GM23338 (cell line): ENCODE results near the gene RASSF1. TPM values are rescaled to one million over a fixed set of nuclear protein-coding genes. Genes with fewer than 3 reads are reported as not detected.
A peak's percentile ranks its signal among the peaks of the same experiment; 100 is the strongest.

Experiments used
- ATAC-seq: fragments of 200-7000 bp; cut with Tn5 transposase; 3 replicates; pipeline ENCODE4 v1.9.1; 2020
- DNase-seq: peaks from one replicate; pipeline ENCODE4 v3.0.0-alpha.2; 2015; ENCODE audit warnings: low spot score
- H2AFZ ChIP-seq: fragments of 200-600 bp; sonication (generic); 2 replicates; pipeline ENCODE4 v1.8.0; 2016; ENCODE audit warnings: antibody characterized with exemption, mild to moderate bottlenecking, moderate library complexity
- H3F3A ChIP-seq: fragments of 200-600 bp; sonication (generic); replicated peaks from 2 replicates; pipeline ENCODE4 v1.8.0; 2017; ENCODE audit warnings: antibody characterized with exemption, mixed run types, low read depth
- H3K27ac ChIP-seq: fragments of 200-600 bp; sonication (generic); 2 replicates; pipeline ENCODE4 v1.6.1; 2016; ENCODE audit warnings: low read depth
- H3K27me3 ChIP-seq: fragments of 200-600 bp; sonication (generic); 2 replicates; pipeline ENCODE4 v1.8.0; 2016; ENCODE audit warnings: mild to moderate bottlenecking, mixed run types, moderate library complexity; ENCODE audit not compliant: insufficient read depth
- H3K36me3 ChIP-seq: fragments of 200-600 bp; sonication (generic); 2 replicates; pipeline ENCODE4 v1.8.0; 2016; ENCODE audit warnings: mild to moderate bottlenecking; ENCODE audit not compliant: insufficient read depth
- H3K4me1 ChIP-seq: fragments of 200-600 bp; sonication (generic); 2 replicates; pipeline ENCODE4 v1.8.0; 2016; ENCODE audit warnings: mild to moderate bottlenecking, moderate library complexity; ENCODE audit not compliant: insufficient read depth
- H3K4me2 ChIP-seq: fragments of 200-600 bp; sonication (generic); 2 replicates; pipeline ENCODE4 v1.7.1; 2017; ENCODE audit warnings: mixed run types
- H3K4me3 ChIP-seq: fragments of 200-600 bp; sonication (generic); 2 replicates; pipeline ENCODE4 v1.6.1; 2016; ENCODE audit warnings: mixed run types
- H3K79me2 ChIP-seq: fragments of 200-600 bp; sonication (generic); replicated peaks from 2 replicates; pipeline ENCODE4 v1.8.0; 2017; ENCODE audit warnings: mild to moderate bottlenecking; ENCODE audit not compliant: insufficient read depth
- H3K9me2 ChIP-seq: fragments of 200-600 bp; sonication (generic); 2 replicates; pipeline ENCODE4 v1.8.0; 2017; ENCODE audit not compliant: insufficient read depth
- H4K20me1 ChIP-seq: fragments of 200-600 bp; sonication (generic); replicated peaks from 2 replicates; pipeline ENCODE4 v1.8.0; 2017; ENCODE audit warnings: mild to moderate bottlenecking; ENCODE audit not compliant: insufficient read depth
- H3K27ac Mint-ChIP-seq: 2 replicates; pipeline ENCODE4 v1.8.0; 2020; ENCODE audit warnings: inconsistent platforms, mild to moderate bottlenecking, moderate library complexity, mixed read lengths
- H3K27me3 Mint-ChIP-seq: 3 replicates; pipeline ENCODE4 v1.8.0; 2022; ENCODE audit warnings: low read depth, mild to moderate bottlenecking, moderate library complexity, mixed read lengths, inconsistent platforms; ENCODE audit not compliant: insufficient read depth, poor library complexity
- H3K36me3 Mint-ChIP-seq: 3 replicates; pipeline ENCODE4 v1.8.0; 2021; ENCODE audit warnings: low read depth, mild to moderate bottlenecking, inconsistent platforms, moderate library complexity, mixed read lengths
- H3K4me1 Mint-ChIP-seq: 3 replicates; pipeline ENCODE4 v1.8.0; 2020; ENCODE audit warnings: mild to moderate bottlenecking, inconsistent platforms, mixed read lengths
- H3K4me3 Mint-ChIP-seq: 3 replicates; pipeline ENCODE4 v1.8.0; 2021; ENCODE audit warnings: moderate library complexity, mild to moderate bottlenecking, inconsistent platforms, mixed read lengths
- H3K9me3 Mint-ChIP-seq: 3 replicates; pipeline ENCODE4 v1.8.0; 2020; ENCODE audit warnings: moderate library complexity, mild to moderate bottlenecking, inconsistent platforms, mixed read lengths
- CREB1 ChIP-seq: fragments of 250-450 bp; sonication (Bioruptor Pico); IDR thresholded peaks from 2 replicates; pipeline ENCODE4 v1.5.0; 2020; ENCODE audit warnings: low read depth, mild to moderate bottlenecking, moderate library complexity
- EZH2 ChIP-seq: fragments of 200-600 bp; sonication (generic); IDR thresholded peaks from one replicate; pipeline ENCODE4 v1.8.0; 2017; ENCODE audit warnings: antibody characterized with exemption, mild to moderate bottlenecking, low read depth; ENCODE audit not compliant: unreplicated experiment
- EZH2phosphoT487 ChIP-seq: fragments of 200-600 bp; sonication (generic); IDR thresholded peaks from one replicate; pipeline ENCODE4 v1.8.1; 2018; ENCODE audit warnings: antibody characterized with exemption; ENCODE audit not compliant: unreplicated experiment
- JUNB ChIP-seq: IDR thresholded peaks from one replicate; pipeline ENCODE4 v1.6.1; 2016; ENCODE audit warnings: antibody characterized with exemption; ENCODE audit not compliant: unreplicated experiment
- NANOG ChIP-seq: IDR thresholded peaks from 2 replicates; pipeline ENCODE4 v1.6.1; 2016; ENCODE audit warnings: antibody characterized with exemption, borderline replicate concordance
- POLR2AphosphoS5 ChIP-seq: IDR thresholded peaks from 2 replicates; pipeline ENCODE4 v1.6.1; 2016; ENCODE audit warnings: antibody characterized with exemption, low read depth
- STAT1 ChIP-seq: IDR thresholded peaks from one replicate; pipeline ENCODE4 v1.6.1; 2016; ENCODE audit warnings: antibody characterized with exemption; ENCODE audit not compliant: unreplicated experiment
- ZNF114 ChIP-seq: fragments of 250-450 bp; sonication (Bioruptor Pico); IDR thresholded peaks from 2 replicates; pipeline ENCODE4 v1.5.0; 2020; ENCODE audit warnings: mild to moderate bottlenecking, moderate library complexity
- ZNF331 ChIP-seq: fragments of 250-450 bp; sonication (Bioruptor Pico); IDR thresholded peaks from 2 replicates; pipeline ENCODE4 v1.5.0; 2020; ENCODE audit warnings: low read depth, mild to moderate bottlenecking, moderate library complexity
- polyA plus RNA-seq: library from polyadenylated mRNA; unstranded; fragments of >200 nt; fragmentation: Nextera tagmentation; extraction: Ambion mirVana; gene quantifications from 2 replicates; pipeline ENCODE4 v1.2.1, GENCODE V29; 2016
- total RNA-seq: library from RNA; depleted of rRNA; stranded (reverse); fragments of >200 nt; shearing (Covaris generic); gene quantifications from 2 replicates; pipeline ENCODE4 v1.2.3, GENCODE V29; 2014
- TF ChIP-seq, protein P1 (sequence below): IDR thresholded peaks from 2 replicates; pipeline ENCODE4 v1.6.1; 2016; ENCODE audit warnings: antibody characterized with exemption
- TF ChIP-seq, protein P2 (sequence below), 2 experiments: fragments of 200-600 bp in 1 of 2; sonication (generic) in 1 of 2; conservative IDR thresholded peaks; 2 replicates each; pipeline versions ENCODE4 v1.5.1 to v1.6.1; 2016 to 2017; ENCODE audit warnings: antibody characterized with exemption in 2 of 2, low read depth in 2 of 2, mild to moderate bottlenecking in 2 of 2, moderate library complexity in 1 of 2
- TF ChIP-seq, protein P3 (sequence below): IDR thresholded peaks from one replicate; pipeline ENCODE4 v1.6.1; 2018; ENCODE audit warnings: antibody characterized with exemption; ENCODE audit not compliant: unreplicated experiment
- TF ChIP-seq, protein P4 (sequence below): fragments of 250-450 bp; sonication (Bioruptor Pico); IDR thresholded peaks from 2 replicates; pipeline ENCODE4 v1.5.0; 2020; ENCODE audit warnings: mild to moderate bottlenecking, moderate library complexity

Gene RASSF1
- total and polyA plus RNA-seq, 2 experiments from 2014 or later: 9.6 to 15.7 TPM

DNA sequence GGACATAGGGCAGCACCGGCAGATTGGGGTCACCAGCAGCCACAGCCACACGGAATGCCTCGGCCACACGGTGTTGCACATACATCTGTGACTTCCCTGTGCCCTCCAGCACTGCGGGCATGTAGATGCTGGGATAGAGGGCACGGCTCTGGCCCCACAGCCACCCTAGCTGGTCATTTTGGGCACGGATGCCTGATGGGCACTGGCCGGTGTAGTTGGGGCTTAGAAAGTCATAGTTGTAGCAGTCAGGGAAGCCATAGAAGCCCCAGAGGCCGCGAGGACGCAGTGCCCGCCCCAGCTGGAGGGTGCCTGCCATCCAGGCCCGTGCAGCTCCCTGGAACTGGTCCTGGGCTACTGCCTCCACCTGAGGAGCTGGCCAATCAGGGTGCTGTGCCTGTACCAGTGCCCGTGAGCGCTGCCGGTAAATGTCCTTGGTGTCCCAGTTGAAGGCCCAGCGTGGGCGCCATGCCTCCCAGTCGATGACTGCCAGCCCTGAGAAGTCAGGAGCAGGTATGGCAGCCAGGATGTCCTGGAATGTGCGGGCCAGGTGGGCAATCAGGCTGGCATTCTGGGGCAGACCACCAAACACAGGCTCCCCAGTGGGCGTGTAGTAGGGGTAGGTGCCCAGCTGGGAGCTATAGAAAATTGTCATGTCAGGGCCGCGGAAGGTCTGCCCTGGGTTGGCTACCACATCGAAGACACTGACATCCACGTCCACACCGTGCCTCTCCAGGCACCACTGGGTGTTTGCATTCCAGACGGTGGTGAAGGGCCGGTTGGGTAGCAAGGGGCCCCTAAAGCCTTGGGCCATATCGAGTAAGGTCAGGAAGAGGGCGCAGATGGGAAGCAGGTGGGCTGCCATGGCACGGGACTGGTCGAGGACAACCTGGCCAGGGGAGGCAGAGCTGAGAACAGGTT is 38.3 kb downstream of the RASSF1 start:
- peaks cover 23% of the 10 kb centered on the region for H3K9me3 Mint-ChIP-seq
- ATAC-seq: no peak
- no peak overlapping the region; the same call in 2 of the 3 replicates for H3K4me3 Mint-ChIP-seq
- Histone ChIP-seq H3K4me2 (peak overlapping the region; percentile 74), H3K27ac (no peak overlapping the region), H3K36me3 (no peaks in the 10 kb centered on the region), H3K79me2 (no peaks in the 10 kb centered on the region), H3K4me3 (no peak overlapping the region; the same call in 1 of the 2 replicates), H3K9me2 (no peaks in the 10 kb centered on the region), H3K4me1 (peaks cover 25% of the 10 kb centered on the region), H4K20me1 (no peaks in the 10 kb centered on the region), H2AFZ (no peak overlapping the region), H3F3A (peaks cover 17% of the 10 kb centered on the region), H3K27me3 (no peaks in the 10 kb centered on the region)
- peaks cover 12% of the 10 kb centered on the region; the same call in 1 of the 3 replicates for H3K36me3 Mint-ChIP-seq
- peaks cover 22% of the 10 kb centered on the region for H3K4me1 Mint-ChIP-seq
- DNase-seq: no peak
- H3K27ac Mint-ChIP-seq: no peak overlapping the region
- TF ChIP-seq ZNF331 (CRISPR knock-in tag) (no peak), JUNB (no peak), ZNF114 (CRISPR knock-in tag) (no peak), NANOG (no peak), CREB1 (CRISPR knock-in tag) (no peak), POLR2AphosphoS5 (no peak), EZH2phosphoT487 (no peak), STAT1 (no peak), EZH2 (no peak)
- TF ChIP-seq, protein P1, sequence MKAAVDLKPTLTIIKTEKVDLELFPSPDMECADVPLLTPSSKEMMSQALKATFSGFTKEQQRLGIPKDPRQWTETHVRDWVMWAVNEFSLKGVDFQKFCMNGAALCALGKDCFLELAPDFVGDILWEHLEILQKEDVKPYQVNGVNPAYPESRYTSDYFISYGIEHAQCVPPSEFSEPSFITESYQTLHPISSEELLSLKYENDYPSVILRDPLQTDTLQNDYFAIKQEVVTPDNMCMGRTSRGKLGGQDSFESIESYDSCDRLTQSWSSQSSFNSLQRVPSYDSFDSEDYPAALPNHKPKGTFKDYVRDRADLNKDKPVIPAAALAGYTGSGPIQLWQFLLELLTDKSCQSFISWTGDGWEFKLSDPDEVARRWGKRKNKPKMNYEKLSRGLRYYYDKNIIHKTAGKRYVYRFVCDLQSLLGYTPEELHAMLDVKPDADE: no peak
- TF ChIP-seq, protein P2, sequence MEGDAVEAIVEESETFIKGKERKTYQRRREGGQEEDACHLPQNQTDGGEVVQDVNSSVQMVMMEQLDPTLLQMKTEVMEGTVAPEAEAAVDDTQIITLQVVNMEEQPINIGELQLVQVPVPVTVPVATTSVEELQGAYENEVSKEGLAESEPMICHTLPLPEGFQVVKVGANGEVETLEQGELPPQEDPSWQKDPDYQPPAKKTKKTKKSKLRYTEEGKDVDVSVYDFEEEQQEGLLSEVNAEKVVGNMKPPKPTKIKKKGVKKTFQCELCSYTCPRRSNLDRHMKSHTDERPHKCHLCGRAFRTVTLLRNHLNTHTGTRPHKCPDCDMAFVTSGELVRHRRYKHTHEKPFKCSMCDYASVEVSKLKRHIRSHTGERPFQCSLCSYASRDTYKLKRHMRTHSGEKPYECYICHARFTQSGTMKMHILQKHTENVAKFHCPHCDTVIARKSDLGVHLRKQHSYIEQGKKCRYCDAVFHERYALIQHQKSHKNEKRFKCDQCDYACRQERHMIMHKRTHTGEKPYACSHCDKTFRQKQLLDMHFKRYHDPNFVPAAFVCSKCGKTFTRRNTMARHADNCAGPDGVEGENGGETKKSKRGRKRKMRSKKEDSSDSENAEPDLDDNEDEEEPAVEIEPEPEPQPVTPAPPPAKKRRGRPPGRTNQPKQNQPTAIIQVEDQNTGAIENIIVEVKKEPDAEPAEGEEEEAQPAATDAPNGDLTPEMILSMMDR (conservative IDR thresholded peaks at IDR 0.05; ENCODE audit: low read depth in 2 of 2): no peak
- TF ChIP-seq, protein P3, sequence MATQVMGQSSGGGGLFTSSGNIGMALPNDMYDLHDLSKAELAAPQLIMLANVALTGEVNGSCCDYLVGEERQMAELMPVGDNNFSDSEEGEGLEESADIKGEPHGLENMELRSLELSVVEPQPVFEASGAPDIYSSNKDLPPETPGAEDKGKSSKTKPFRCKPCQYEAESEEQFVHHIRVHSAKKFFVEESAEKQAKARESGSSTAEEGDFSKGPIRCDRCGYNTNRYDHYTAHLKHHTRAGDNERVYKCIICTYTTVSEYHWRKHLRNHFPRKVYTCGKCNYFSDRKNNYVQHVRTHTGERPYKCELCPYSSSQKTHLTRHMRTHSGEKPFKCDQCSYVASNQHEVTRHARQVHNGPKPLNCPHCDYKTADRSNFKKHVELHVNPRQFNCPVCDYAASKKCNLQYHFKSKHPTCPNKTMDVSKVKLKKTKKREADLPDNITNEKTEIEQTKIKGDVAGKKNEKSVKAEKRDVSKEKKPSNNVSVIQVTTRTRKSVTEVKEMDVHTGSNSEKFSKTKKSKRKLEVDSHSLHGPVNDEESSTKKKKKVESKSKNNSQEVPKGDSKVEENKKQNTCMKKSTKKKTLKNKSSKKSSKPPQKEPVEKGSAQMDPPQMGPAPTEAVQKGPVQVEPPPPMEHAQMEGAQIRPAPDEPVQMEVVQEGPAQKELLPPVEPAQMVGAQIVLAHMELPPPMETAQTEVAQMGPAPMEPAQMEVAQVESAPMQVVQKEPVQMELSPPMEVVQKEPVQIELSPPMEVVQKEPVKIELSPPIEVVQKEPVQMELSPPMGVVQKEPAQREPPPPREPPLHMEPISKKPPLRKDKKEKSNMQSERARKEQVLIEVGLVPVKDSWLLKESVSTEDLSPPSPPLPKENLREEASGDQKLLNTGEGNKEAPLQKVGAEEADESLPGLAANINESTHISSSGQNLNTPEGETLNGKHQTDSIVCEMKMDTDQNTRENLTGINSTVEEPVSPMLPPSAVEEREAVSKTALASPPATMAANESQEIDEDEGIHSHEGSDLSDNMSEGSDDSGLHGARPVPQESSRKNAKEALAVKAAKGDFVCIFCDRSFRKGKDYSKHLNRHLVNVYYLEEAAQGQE: no peak
- TF ChIP-seq, protein P4, sequence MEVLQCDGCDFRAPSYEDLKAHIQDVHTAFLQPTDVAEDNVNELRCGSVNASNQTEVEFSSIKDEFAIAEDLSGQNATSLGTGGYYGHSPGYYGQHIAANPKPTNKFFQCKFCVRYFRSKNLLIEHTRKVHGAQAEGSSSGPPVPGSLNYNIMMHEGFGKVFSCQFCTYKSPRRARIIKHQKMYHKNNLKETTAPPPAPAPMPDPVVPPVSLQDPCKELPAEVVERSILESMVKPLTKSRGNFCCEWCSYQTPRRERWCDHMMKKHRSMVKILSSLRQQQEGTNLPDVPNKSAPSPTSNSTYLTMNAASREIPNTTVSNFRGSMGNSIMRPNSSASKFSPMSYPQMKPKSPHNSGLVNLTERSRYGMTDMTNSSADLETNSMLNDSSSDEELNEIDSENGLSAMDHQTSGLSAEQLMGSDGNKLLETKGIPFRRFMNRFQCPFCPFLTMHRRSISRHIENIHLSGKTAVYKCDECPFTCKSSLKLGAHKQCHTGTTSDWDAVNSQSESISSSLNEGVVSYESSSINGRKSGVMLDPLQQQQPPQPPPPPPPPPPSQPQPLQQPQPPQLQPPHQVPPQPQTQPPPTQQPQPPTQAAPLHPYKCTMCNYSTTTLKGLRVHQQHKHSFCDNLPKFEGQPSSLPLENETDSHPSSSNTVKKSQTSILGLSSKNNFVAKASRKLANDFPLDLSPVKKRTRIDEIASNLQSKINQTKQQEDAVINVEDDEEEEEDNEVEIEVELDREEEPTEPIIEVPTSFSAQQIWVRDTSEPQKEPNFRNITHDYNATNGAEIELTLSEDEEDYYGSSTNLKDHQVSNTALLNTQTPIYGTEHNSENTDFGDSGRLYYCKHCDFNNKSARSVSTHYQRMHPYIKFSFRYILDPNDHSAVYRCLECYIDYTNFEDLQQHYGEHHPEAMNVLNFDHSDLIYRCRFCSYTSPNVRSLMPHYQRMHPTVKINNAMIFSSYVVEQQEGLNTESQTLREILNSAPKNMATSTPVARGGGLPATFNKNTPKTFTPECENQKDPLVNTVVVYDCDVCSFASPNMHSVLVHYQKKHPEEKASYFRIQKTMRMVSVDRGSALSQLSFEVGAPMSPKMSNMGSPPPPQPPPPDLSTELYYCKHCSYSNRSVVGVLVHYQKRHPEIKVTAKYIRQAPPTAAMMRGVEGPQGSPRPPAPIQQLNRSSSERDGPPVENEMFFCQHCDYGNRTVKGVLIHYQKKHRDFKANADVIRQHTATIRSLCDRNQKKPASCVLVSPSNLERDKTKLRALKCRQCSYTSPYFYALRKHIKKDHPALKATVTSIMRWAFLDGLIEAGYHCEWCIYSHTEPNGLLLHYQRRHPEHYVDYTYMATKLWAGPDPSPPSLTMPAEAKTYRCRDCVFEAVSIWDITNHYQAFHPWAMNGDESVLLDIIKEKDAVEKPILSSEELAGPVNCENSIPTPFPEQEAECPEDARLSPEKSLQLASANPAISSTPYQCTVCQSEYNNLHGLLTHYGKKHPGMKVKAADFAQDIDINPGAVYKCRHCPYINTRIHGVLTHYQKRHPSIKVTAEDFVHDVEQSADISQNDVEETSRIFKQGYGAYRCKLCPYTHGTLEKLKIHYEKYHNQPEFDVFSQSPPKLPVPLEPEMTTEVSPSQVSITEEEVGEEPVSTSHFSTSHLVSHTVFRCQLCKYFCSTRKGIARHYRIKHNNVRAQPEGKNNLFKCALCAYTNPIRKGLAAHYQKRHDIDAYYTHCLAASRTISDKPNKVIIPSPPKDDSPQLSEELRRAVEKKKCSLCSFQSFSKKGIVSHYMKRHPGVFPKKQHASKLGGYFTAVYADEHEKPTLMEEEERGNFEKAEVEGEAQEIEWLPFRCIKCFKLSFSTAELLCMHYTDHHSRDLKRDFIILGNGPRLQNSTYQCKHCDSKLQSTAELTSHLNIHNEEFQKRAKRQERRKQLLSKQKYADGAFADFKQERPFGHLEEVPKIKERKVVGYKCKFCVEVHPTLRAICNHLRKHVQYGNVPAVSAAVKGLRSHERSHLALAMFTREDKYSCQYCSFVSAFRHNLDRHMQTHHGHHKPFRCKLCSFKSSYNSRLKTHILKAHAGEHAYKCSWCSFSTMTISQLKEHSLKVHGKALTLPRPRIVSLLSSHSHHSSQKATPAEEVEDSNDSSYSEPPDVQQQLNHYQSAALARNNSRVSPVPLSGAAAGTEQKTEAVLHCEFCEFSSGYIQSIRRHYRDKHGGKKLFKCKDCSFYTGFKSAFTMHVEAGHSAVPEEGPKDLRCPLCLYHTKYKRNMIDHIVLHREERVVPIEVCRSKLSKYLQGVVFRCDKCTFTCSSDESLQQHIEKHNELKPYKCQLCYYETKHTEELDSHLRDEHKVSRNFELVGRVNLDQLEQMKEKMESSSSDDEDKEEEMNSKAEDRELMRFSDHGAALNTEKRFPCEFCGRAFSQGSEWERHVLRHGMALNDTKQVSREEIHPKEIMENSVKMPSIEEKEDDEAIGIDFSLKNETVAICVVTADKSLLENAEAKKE: no peak
- H3K27me3 Mint-ChIP-seq: peaks cover 21% of the 10 kb centered on the region
